SK-N-MC (cell line): ENCODE results near the gene ARMC8.

ENCODE experiments used
- DNase-seq: peaks from one replicate; pipeline ENCODE4 v3.0.0-alpha.2; 2011; ENCODE audit warnings: low read depth, low spot score
- H3K27ac ChIP-seq: fragments of 200-600 bp; sonication (generic); 2 replicates; pipeline ENCODE4 v1.5.1; 2016; ENCODE audit warnings: mixed run types
- H3K36me3 ChIP-seq: fragments of 200-600 bp; sonication (generic); 2 replicates; pipeline ENCODE4 v1.6.1; 2017; ENCODE audit warnings: antibody characterized with exemption, low read length, mixed read lengths; ENCODE audit not compliant: insufficient read depth
- H3K4me3 ChIP-seq: fragments of 200-600 bp; sonication (generic); 2 replicates; pipeline ENCODE4 v1.5.1; 2016
- H3K9ac ChIP-seq: fragments of 200-600 bp; sonication (generic); 2 replicates; pipeline ENCODE4 v1.8.0; 2017; ENCODE audit warnings: mixed run types, mixed read lengths; ENCODE audit not compliant: insufficient read length
- H3K9me3 ChIP-seq: fragments of 200-600 bp; sonication (generic); 2 replicates; pipeline ENCODE4 v1.6.1; 2017; ENCODE audit warnings: low read depth, mild to moderate bottlenecking, antibody characterized with exemption, low read length, moderate library complexity, mixed read lengths
- EZH2 ChIP-seq: fragments of 200-600 bp; sonication (generic); IDR thresholded peaks from one replicate; pipeline ENCODE4 v1.6.1; 2017; ENCODE audit warnings: antibody characterized with exemption
- FOXP2 ChIP-seq: optimal IDR thresholded peaks from 2 replicates; pipeline ENCODE3; 2011; ENCODE audit warnings: mild to moderate bottlenecking, moderate library complexity; ENCODE audit not compliant: insufficient read depth; ENCODE audit errors: extremely low read length, control extremely low read depth
- POLR2AphosphoS5 ChIP-seq: IDR thresholded peaks from 2 replicates; pipeline ENCODE4 v1.6.1; 2012; ENCODE audit warnings: mild to moderate bottlenecking, low read depth, low read length, borderline replicate concordance

The ARMC8 gene

GRCh38 chr3:138242466-138242865 is 55.4 kb downstream of the ARMC8 start:
- H3K36me3 ChIP-seq: peaks cover 80% of the 10 kb centered on the region
- no peak for TF ChIP-seq EZH2
- no peak for TF ChIP-seq POLR2AphosphoS5
- TF ChIP-seq FOXP2: no peak
- H3K9me3 ChIP-seq: no peaks in the 10 kb centered on the region
- no peak for DNase-seq
- H3K9ac ChIP-seq: no peak overlapping the region
- H3K4me3 ChIP-seq: no peak overlapping the region
- no peak overlapping the region for H3K27ac ChIP-seq

- no peak for DNase-seq
- no peak overlapping the region for H3K9ac ChIP-seq
- H3K4me3 ChIP-seq: no peak overlapping the region
- TF ChIP-seq EZH2 (no peak), POLR2AphosphoS5 (no peak), FOXP2 (no peak)
- H3K27ac ChIP-seq: no peak overlapping the region
- H3K9me3 ChIP-seq: no peaks in the 10 kb centered on the region
- H3K36me3 ChIP-seq: peaks cover 68% of the 10 kb centered on the region
Measured at GRCh38 chr3:138245026-138245425, 57.9 kb downstream of the ARMC8 start.

- Histone ChIP-seq H3K9me3 (no peaks in the 10 kb centered on the region), H3K4me3 (no peak overlapping the region), H3K36me3 (peaks cover 38% of the 10 kb centered on the region), H3K27ac (no peak overlapping the region), H3K9ac (no peak overlapping the region)
- no peak for TF ChIP-seq FOXP2
- TF ChIP-seq EZH2: no peak
- TF ChIP-seq POLR2AphosphoS5: no peak
- DNase-seq: no peak
Measured at GRCh38 chr3:138249636-138250035, 62.5 kb downstream of the ARMC8 start.

GRCh38 chr3:138253609-138254008 is 66.5 kb downstream of the ARMC8 start:
- no peak for TF ChIP-seq POLR2AphosphoS5
- TF ChIP-seq EZH2: no peak
- no peak for TF ChIP-seq FOXP2
- H3K9ac ChIP-seq: no peak overlapping the region
- H3K9me3 ChIP-seq: no peaks in the 10 kb centered on the region
- no peak overlapping the region for H3K27ac ChIP-seq
- peaks cover 2% of the 10 kb centered on the region; the same call in 1 of the 2 replicates for H3K36me3 ChIP-seq
- no peak for DNase-seq
- H3K4me3 ChIP-seq: no peak overlapping the region

- Histone ChIP-seq H3K9ac (no peak overlapping the region), H3K27ac (no peak overlapping the region), H3K9me3 (no peaks in the 10 kb centered on the region), H3K36me3 (no peaks in the 10 kb centered on the region), H3K4me3 (no peak overlapping the region)
- no peak for DNase-seq
- TF ChIP-seq FOXP2 (no peak), POLR2AphosphoS5 (no peak), EZH2 (no peak)
Measured at GRCh38 chr3:138254216-138254615, 67.1 kb downstream of the ARMC8 start.

- H3K27ac ChIP-seq: no peak overlapping the region
- no peak for DNase-seq
- no peaks in the 10 kb centered on the region for H3K36me3 ChIP-seq
- H3K9me3 ChIP-seq: no peaks in the 10 kb centered on the region
- TF ChIP-seq EZH2 (no peak), POLR2AphosphoS5 (no peak), FOXP2 (no peak)
- no peak overlapping the region for H3K9ac ChIP-seq
- no peak overlapping the region for H3K4me3 ChIP-seq
Measured at GRCh38 chr3:138256022-138256421, 68.9 kb downstream of the ARMC8 start.

GRCh38 chr3:138257986-138258385 is 70.9 kb downstream of the ARMC8 start:
- H3K9me3 ChIP-seq: no peaks in the 10 kb centered on the region
- TF ChIP-seq EZH2 (no peak), POLR2AphosphoS5 (no peak), FOXP2 (no peak)

GRCh38 chr3:138259126-138259525 is 72.0 kb downstream of the ARMC8 start:
- Histone ChIP-seq H3K36me3 (peaks cover 3% of the 10 kb centered on the region; the same call in 1 of the 2 replicates), H3K4me3 (no peak overlapping the region), H3K9me3 (no peaks in the 10 kb centered on the region), H3K9ac (no peak overlapping the region), H3K27ac (no peak overlapping the region)
- TF ChIP-seq FOXP2 (no peak), POLR2AphosphoS5 (no peak), EZH2 (no peak)
- no peak for DNase-seq

More at GRCh38 chr3:138257986-138258385, 70.9 kb downstream of the ARMC8 start:
- H3K27ac ChIP-seq: no peak overlapping the region
- no peak for DNase-seq
- no peak overlapping the region for H3K4me3 ChIP-seq
- no peak overlapping the region for H3K9ac ChIP-seq
- H3K36me3 ChIP-seq: no peaks in the 10 kb centered on the region

GRCh38 chr3:138260611-138261010 is 73.5 kb downstream of the ARMC8 start:
- no peak for TF ChIP-seq EZH2
- TF ChIP-seq FOXP2: no peak
- no peak for TF ChIP-seq POLR2AphosphoS5
- Histone ChIP-seq H3K4me3 (no peak overlapping the region), H3K9me3 (no peaks in the 10 kb centered on the region), H3K36me3 (peaks cover 12% of the 10 kb centered on the region; the same call in 1 of the 2 replicates), H3K27ac (no peak overlapping the region), H3K9ac (no peak overlapping the region)
- no peak for DNase-seq

GRCh38 chr3:138263104-138263503 is 76.0 kb downstream of the ARMC8 start:
- Histone ChIP-seq H3K9ac (no peak overlapping the region), H3K36me3 (peaks cover 12% of the 10 kb centered on the region), H3K27ac (no peak overlapping the region), H3K9me3 (no peaks in the 10 kb centered on the region), H3K4me3 (no peak overlapping the region)
- TF ChIP-seq POLR2AphosphoS5: no peak
- no peak for TF ChIP-seq FOXP2
- no peak for TF ChIP-seq EZH2
- no peak for DNase-seq
